ENCODE measurements around the gene OR11A1. TPM values are rescaled to one million over a fixed set of nuclear protein-coding genes. Genes with fewer than 3 reads are reported as not detected.

The OR11A1 gene
- total RNA-seq, 4 donors from 2014 or later, result not detected

- no peak for DNase-seq
- TF ChIP-seq POLR2A (IDR thresholded peaks at IDR 0.05) (no peak), CTCF (IDR thresholded peaks at IDR 0.05) (no peak)
- H3K9me3 ChIP-seq, result no peaks in the 10 kb centered on the region
- H3K36me3 ChIP-seq, result no peaks in the 10 kb centered on the region
- H3K4me3 ChIP-seq, result no peak overlapping the region
- WGBS, 2 donors (ENCODE audit: low coverage in 1 of 2), result 43 to 55% methylated on average over 1 of the region's 1 CpG
- no peaks in the 10 kb centered on the region for H3K4me1 ChIP-seq
- no peak overlapping the region for H3K27ac ChIP-seq
- H3K27me3 ChIP-seq, result no peaks in the 10 kb centered on the region
- in situ Hi-C loops (cut with MboI; ENCODE audit: low pct_ligation_motif_present in 1 of 4, low pct_unique_long_range_greater_than_20kb in 1 of 4, low sequenced_read_pairs in 3 of 4), result no loop called here
- intact Hi-C loops (cut with DNase I; ENCODE audit: low total_unique reads), result no loop called here
These were observed 26.9 kb upstream of the OR11A1 start for GRCh38 chr6:29483735-29484134.

- no peak overlapping the region for H3K27ac ChIP-seq
- in situ Hi-C loops (cut with MboI; ENCODE audit: low pct_ligation_motif_present in 1 of 4, low pct_unique_long_range_greater_than_20kb in 1 of 4, low sequenced_read_pairs in 3 of 4), result no loop called here
- no peak for TF ChIP-seq CTCF (IDR thresholded peaks at IDR 0.05)
- H3K4me1 ChIP-seq, result no peaks in the 10 kb centered on the region
- no peaks in the 10 kb centered on the region for H3K36me3 ChIP-seq
- H3K4me3 ChIP-seq, result no peak overlapping the region
- no peaks in the 10 kb centered on the region for H3K9me3 ChIP-seq
- WGBS, 2 donors (ENCODE audit: low coverage in 1 of 2), result 66 to 78% methylated on average over 3 of the region's 3 CpGs
- no peak for DNase-seq
- no peaks in the 10 kb centered on the region for H3K27me3 ChIP-seq
- intact Hi-C loops (cut with DNase I; ENCODE audit: low total_unique reads), result no loop called here
These were observed 26.3 kb upstream of the OR11A1 start for GRCh38 chr6:29483186-29483585.

DNA sequence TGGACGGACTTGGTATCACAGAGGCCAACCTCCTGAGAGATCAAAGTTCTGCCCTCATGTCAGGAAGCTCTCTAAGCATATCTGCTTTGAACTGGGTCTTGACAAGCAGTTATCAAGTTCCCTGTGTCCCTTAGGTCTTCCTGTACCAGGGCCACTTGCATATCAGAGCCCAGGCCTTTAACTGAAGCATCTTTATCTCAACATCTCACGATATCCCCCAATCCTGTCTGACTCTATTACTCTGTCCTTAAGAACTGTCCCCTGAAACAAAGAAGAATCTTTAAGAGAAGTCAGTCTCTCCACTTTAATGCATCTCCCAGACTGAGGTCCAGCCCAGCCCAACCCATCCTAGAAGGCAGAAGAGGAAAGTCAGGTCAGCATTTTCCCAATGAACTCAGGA is 22.7 kb upstream of the OR11A1 start:
- no peak overlapping the region for H3K4me3 ChIP-seq
- no peaks in the 10 kb centered on the region for H3K36me3 ChIP-seq
- DNase-seq, result no peak
- WGBS, 2 donors (ENCODE audit: low coverage in 1 of 2), result 47 to 80% methylated on average over 2 of the region's 2 CpGs
- H3K4me1 ChIP-seq, result no peaks in the 10 kb centered on the region
- no peaks in the 10 kb centered on the region for H3K9me3 ChIP-seq
- H3K27me3 ChIP-seq, result no peaks in the 10 kb centered on the region
- H3K27ac ChIP-seq, result no peak overlapping the region
- TF ChIP-seq POLR2AphosphoS5 (IDR thresholded peaks at IDR 0.05) (no peak), CTCF (IDR thresholded peaks at IDR 0.05) (no peak), EP300 (IDR thresholded peaks at IDR 0.05; ENCODE audit: low read depth) (no peak)
- in situ Hi-C loops (cut with MboI; ENCODE audit: low pct_ligation_motif_present in 1 of 4, low pct_unique_long_range_greater_than_20kb in 1 of 4, low sequenced_read_pairs in 3 of 4) (no loop called here), intact Hi-C loops (cut with DNase I; ENCODE audit: low total_unique reads) (no loop called here)

- H3K27ac ChIP-seq, result no peak overlapping the region
- H3K4me3 ChIP-seq, result no peak overlapping the region
- no peaks in the 10 kb centered on the region for H3K9me3 ChIP-seq
- no peak for DNase-seq
- TF ChIP-seq POLR2A (IDR thresholded peaks at IDR 0.05) (no peak), CTCF (IDR thresholded peaks at IDR 0.05) (no peak), EP300 (IDR thresholded peaks at IDR 0.05; ENCODE audit: low read depth) (no peak), POLR2AphosphoS5 (IDR thresholded peaks at IDR 0.05) (no peak)
- no peaks in the 10 kb centered on the region for H3K36me3 ChIP-seq
- in situ Hi-C loops (cut with MboI; ENCODE audit: low pct_ligation_motif_present in 1 of 4, low pct_unique_long_range_greater_than_20kb in 1 of 4, low sequenced_read_pairs in 3 of 4) (no loop called here), intact Hi-C loops (cut with DNase I; ENCODE audit: low total_unique reads) (no loop called here)
- WGBS, 2 donors (ENCODE audit: low coverage in 1 of 2), result 80% methylated on average over 4 to 5 of the region's 5 CpGs
- no peaks in the 10 kb centered on the region for H3K4me1 ChIP-seq
- H3K27me3 ChIP-seq, result no peaks in the 10 kb centered on the region
These were observed 21.9 kb upstream of the OR11A1 start for GRCh38 chr6:29478740-29479139.

Measured in transverse colon (tissue), 4 donors.